GM10266 (cell line): ENCODE results near the gene GSTA4.
"Not testable (repeated sequence)": the region's sequence is repeated elsewhere in the genome, so short reads cannot be mapped to it uniquely, and the experiment has no call there.

Experiments
- DNase-seq: peaks from one replicate; pipeline ENCODE4 v3.0.0; 2012; ENCODE audit errors: extremely low spot score
- CTCF ChIP-seq: IDR thresholded peaks from 2 replicates; pipeline ENCODE4 v1.5.1; 2012; ENCODE audit warnings: mild to moderate bottlenecking, low read depth; ENCODE audit not compliant: control insufficient read depth, insufficient read depth; ENCODE audit errors: missing control alignments

Gene GSTA4

GRCh38 chr6:53014744-53015143, 19.7 kb upstream of the GSTA4 start:
- TF ChIP-seq CTCF: no peak
- no peak for DNase-seq

- TF ChIP-seq CTCF: no peak
- DNase-seq: no peak
These were observed 19.0 kb upstream of the GSTA4 start for GRCh38 chr6:53014063-53014462.

GRCh38 chr6:53011979-53012378, 16.9 kb upstream of the GSTA4 start:
- TF ChIP-seq CTCF: no peak
- DNase-seq: no peak

GRCh38 chr6:53010504-53010903, 15.4 kb upstream of the GSTA4 start:
- DNase-seq: no peak
- TF ChIP-seq CTCF: no peak

GRCh38 chr6:53009511-53009910, 14.4 kb upstream of the GSTA4 start:
- no peak for TF ChIP-seq CTCF
- no peak for DNase-seq

GRCh38 chr6:53009056-53009455, 14.0 kb upstream of the GSTA4 start:
- TF ChIP-seq CTCF: no peak
- no peak for DNase-seq

- not testable (repeated sequence) for DNase-seq
These were observed 13.2 kb upstream of the GSTA4 start for GRCh38 chr6:53008192-53008687.

GRCh38 chr6:53005663-53006250, 10.7 kb upstream of the GSTA4 start:
- no peak for TF ChIP-seq CTCF
- DNase-seq: no peak
